SH-SY5Y (cell line): ENCODE data around the gene STEAP2.

Experiments
- GATA2 ChIP-seq: IDR thresholded peaks from 2 replicates; pipeline ENCODE4 v1.6.1; 2011; ENCODE audit warnings: mild to moderate bottlenecking, low read depth, low read length
- GATA3 ChIP-seq: IDR thresholded peaks from 2 replicates; pipeline ENCODE4 v1.6.1; 2011; ENCODE audit warnings: low read depth, mild to moderate bottlenecking, low read length, moderate library complexity

The STEAP2 gene

GRCh38 chr7:90181485-90181884, 30.1 kb upstream of the STEAP2 start:
- no peak for TF ChIP-seq GATA2

GRCh38 chr7:90187507-90188050, 24.0 kb upstream of the STEAP2 start:
- TF ChIP-seq GATA2 (no peak), GATA3 (no peak)

GRCh38 chr7:90188281-90188680, 23.3 kb upstream of the STEAP2 start:
- TF ChIP-seq GATA2 = no peak
- no peak for TF ChIP-seq GATA3

- TF ChIP-seq GATA2 = no peak
- no peak for TF ChIP-seq GATA3
Observed at GRCh38 chr7:90190995-90191394, 20.5 kb upstream of the STEAP2 start.

- TF ChIP-seq GATA3 (no peak), GATA2 (no peak)
Observed at GRCh38 chr7:90191648-90192047, 19.9 kb upstream of the STEAP2 start.

GRCh38 chr7:90192876-90193750, 18.4 kb upstream of the STEAP2 start:
- no peak for TF ChIP-seq GATA2
- no peak for TF ChIP-seq GATA3

- TF ChIP-seq GATA2 = no peak
- TF ChIP-seq GATA3 = no peak
Observed at GRCh38 chr7:90194911-90195809, 16.4 kb upstream of the STEAP2 start.

GRCh38 chr7:90201500-90202195, 9.9 kb upstream of the STEAP2 start:
- TF ChIP-seq GATA3 (no peak), GATA2 (no peak)

- TF ChIP-seq GATA2 (no peak), GATA3 (no peak)
Observed at GRCh38 chr7:90207956-90208355, 3.6 kb upstream of the STEAP2 start.

- TF ChIP-seq GATA3 (no peak), GATA2 (no peak)
Observed at GRCh38 chr7:90209776-90210175, 1.8 kb upstream of the STEAP2 start.

GRCh38 chr7:90210475-90210874, 1.1 kb upstream of the STEAP2 start:
- no peak for TF ChIP-seq GATA2
- no peak for TF ChIP-seq GATA3

GRCh38 chr7:90210981-90211380, 559 bp upstream of the STEAP2 start:
- TF ChIP-seq GATA2 (no peak), GATA3 (no peak)

- TF ChIP-seq GATA2 (no peak), GATA3 (no peak)
Observed at GRCh38 chr7:90212149-90212495, 582 bp downstream of the STEAP2 start.

GRCh38 chr7:90213521-90213920, 2.0 kb downstream of the STEAP2 start:
- TF ChIP-seq GATA3 (no peak), GATA2 (no peak)
